ENCODE data around the gene CABP1.

CABP1 gene

DNA sequence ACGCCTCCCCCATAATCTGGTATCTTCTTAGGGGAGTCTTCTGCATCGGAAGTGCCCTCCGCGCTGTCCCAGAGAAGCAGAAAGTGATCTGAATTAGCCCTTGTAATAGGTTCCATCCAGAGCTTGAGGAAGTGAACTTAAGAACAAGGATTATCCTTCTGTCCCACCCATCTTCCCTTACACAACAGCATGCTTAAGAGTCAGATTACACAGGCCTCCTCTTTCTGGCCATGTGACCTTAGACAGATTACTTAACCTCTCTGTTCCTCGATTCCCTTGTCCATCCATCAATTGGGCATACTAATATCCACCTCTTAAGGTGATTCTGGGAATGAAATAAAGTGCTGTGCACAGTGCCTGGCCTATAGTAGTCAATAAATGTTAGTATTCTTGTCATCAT is 11.4 kb downstream of the CABP1 start:
- FAIRE-seq (no peak), DNase-seq (ENCODE audit: insufficient read length, low spot score) (no peak)
- TF ChIP-seq, protein P1, sequence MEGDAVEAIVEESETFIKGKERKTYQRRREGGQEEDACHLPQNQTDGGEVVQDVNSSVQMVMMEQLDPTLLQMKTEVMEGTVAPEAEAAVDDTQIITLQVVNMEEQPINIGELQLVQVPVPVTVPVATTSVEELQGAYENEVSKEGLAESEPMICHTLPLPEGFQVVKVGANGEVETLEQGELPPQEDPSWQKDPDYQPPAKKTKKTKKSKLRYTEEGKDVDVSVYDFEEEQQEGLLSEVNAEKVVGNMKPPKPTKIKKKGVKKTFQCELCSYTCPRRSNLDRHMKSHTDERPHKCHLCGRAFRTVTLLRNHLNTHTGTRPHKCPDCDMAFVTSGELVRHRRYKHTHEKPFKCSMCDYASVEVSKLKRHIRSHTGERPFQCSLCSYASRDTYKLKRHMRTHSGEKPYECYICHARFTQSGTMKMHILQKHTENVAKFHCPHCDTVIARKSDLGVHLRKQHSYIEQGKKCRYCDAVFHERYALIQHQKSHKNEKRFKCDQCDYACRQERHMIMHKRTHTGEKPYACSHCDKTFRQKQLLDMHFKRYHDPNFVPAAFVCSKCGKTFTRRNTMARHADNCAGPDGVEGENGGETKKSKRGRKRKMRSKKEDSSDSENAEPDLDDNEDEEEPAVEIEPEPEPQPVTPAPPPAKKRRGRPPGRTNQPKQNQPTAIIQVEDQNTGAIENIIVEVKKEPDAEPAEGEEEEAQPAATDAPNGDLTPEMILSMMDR (IDR thresholded peaks at IDR 0.05; ENCODE audit: insufficient read depth, missing control alignments) = no peak

DNA sequence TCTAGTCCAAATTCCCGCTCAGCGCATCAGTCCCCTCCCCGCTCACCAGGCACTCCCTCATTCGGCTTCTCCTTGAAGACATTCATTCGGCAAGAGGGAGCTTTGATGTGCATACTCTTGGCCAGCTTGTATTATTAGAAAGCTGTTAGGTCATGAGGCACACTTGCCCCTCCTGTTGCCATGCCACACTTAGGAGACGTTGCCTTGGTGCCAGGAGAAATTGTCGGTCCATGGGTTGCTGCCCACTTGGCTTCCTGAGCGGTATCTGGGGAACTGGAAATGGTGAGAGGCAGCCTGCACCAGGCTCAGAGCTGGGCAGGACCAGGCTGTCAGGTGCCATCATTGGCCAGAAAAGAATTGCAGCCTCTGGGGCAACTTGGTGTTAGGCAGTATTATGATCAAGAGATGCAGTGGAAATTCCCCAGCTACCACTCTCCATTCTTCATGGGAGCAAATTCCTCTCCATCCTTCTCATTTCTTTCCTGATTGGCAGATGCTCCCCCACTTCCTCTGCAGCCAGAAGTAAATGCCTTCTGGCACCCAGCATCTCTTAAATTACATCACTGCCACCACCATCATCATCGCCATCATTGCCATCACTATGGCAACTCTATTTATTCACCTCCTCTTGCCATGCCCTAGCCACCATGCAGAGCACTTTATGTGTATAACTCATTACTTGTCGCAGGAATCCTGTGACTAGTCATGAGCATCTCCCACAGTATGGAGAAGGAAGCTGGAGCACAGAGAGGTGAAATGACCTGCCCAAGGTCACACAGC is 12.4 kb downstream of the CABP1 start:
- DNase-seq (ENCODE audit: insufficient read length, low spot score) = no peak
- TF ChIP-seq, protein P1 (IDR thresholded peaks at IDR 0.05; ENCODE audit: insufficient read depth, missing control alignments) = no peak
- FAIRE-seq = no peak

DNA sequence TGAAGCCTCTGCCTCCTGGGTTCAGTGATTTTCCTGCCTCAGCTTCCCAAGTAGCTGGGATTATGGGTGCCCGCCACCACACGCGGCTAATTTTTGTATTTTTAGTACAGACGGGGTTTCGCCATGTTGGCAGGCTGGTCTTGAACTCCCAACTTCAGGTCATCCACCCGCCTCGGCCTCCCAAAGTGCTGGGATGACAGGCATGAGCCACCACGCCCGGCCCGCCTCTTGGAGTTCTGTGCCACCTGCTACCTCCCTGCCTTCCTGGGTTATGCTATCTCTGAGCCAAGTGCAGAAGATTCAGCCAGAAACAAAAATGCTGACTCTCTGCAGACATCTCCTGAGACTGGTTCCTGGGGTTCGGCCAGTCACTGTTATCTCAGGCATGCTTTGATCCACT is 13.2 kb downstream of the CABP1 start:
- TF ChIP-seq, protein P1 (IDR thresholded peaks at IDR 0.05; ENCODE audit: insufficient read depth, missing control alignments) = no peak

DNA sequence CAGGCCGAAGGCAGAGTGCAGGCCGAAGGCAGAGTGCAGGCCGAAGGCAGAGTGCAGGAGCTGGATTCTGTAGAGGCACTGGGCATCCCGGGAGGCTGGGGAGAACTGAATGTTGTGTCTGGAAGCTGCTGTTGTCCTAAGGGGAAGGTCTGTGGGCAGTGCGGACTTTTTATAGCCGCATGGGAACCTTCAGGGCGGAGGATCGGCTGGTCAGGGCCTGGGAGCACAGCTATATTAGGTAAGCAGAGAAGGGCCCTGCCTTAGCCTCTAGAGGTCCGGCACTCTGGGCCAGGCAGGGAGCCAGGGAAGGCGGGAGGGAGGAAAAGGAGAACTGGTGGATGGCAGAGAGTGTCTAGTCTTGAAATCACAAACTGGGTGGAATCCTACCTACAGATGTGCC is 14.2 kb downstream of the CABP1 start:
- DNase-seq (ENCODE audit: insufficient read length, low spot score) (no peak), FAIRE-seq (no peak)
- TF ChIP-seq, protein P1 (IDR thresholded peaks at IDR 0.05; ENCODE audit: insufficient read depth, missing control alignments) = no peak

More for the DNA sequence above, 13.2 kb downstream of the CABP1 start:
- FAIRE-seq (no peak), DNase-seq (ENCODE audit: insufficient read length, low spot score) (no peak)

DNA sequence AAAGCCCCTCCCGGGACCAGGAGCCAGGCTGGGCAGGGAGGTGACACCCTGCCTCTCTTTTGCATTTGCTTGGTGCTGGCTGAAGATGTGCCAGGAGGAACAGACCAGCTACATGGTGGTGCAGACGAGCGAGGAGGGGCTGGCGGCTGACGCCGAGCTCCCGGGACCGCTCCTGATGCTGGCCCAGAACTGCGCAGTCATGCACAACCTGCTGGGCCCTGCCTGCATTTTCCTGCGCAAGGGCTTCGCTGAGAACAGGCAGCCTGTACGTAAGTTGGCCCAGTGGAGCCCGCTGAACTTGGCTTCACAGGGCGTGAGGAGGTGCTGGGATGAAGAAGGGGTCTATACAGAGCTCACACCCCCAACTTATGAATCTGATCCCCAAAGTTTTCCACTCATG is 15.6 kb downstream of the CABP1 start:
- TF ChIP-seq, protein P1 (IDR thresholded peaks at IDR 0.05; ENCODE audit: insufficient read depth, missing control alignments) = no peak
- FAIRE-seq (no peak), DNase-seq (ENCODE audit: insufficient read length, low spot score) (no peak)

DNA sequence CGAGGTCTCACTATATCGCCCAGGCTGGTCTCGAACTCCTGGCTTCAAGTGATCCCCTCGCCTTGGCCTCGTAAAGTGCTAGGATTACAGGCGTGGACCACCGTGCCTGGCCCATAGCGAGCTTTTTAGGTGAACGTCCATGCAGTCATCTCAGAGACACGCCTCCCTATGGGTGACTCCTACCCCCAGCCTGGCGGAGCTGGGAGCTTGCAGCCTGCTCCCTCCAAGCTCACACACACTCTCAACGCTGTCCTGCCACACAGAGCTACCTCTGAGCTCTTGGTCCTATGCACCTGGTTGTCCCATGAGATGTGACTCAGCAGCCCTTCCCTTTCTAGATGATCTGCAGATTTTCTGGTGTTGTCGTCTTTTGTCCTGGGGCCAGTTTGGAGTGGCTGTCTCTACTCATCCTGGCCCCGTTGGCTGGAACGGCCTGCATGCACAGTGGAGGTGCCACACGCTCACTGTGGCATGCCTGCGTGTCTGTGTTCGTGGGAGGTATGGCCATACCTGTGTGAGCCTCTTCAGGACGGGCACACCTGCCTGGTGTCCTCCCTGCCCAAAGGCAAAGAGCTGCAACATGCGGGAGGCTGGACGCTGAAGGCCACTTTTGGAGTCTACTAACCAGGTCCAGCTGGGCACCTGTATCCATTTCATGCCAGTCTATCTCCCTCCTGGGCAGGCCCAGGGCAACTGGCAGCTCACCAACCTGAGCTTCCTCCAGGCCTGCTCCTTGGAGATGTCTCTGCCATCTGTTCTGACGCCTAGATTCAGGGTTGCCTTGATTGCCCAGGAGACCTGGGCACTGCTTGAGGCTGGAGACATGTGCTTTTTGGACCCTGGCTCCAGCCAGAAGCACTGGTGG is 18.1 kb downstream of the CABP1 start:
- TF ChIP-seq, protein P1 (IDR thresholded peaks at IDR 0.05; ENCODE audit: insufficient read depth, missing control alignments) = no peak
- no peak for FAIRE-seq
- no peak for DNase-seq (ENCODE audit: insufficient read length, low spot score)

All from D721Med (cell line).